ENCODE measurements around the gene HPS3.
"Not testable (repeated sequence)": the region's sequence is repeated elsewhere in the genome, so short reads cannot be mapped to it uniquely, and the experiment has no call there.

HPS3 gene

GRCh38 chr3:149196805-149197592, 67.6 kb downstream of the HPS3 start:
- DNase-seq, result not testable (repeated sequence)

GRCh38 chr3:149197669-149198068, 68.2 kb downstream of the HPS3 start:
- DNase-seq, result no peak

GRCh38 chr3:149198611-149199010, 69.2 kb downstream of the HPS3 start:
- no peak for DNase-seq

DNA sequence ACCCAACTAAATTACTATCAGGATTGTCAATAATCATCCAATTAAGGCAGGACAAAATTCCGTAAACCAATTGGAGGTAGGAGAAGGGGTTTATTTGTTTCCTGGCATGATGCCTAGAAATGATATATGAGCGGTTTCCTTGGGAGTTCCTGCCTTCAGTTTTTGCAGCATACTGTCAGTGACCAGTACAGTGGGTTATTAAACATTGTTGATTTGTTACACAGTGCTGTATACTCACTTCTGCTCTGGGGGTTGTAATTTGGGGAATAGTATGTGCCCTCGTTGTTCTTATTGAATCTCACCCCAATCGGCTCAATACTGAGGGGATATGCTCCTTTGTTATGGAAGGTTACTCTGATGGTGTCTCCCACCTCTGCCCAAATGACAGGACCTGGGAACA, 70.0 kb downstream of the HPS3 start:
- DNase-seq, result no peak

- DNase-seq, result no peak
Observed at GRCh38 chr3:149203758-149204157, 74.3 kb downstream of the HPS3 start.

DNA sequence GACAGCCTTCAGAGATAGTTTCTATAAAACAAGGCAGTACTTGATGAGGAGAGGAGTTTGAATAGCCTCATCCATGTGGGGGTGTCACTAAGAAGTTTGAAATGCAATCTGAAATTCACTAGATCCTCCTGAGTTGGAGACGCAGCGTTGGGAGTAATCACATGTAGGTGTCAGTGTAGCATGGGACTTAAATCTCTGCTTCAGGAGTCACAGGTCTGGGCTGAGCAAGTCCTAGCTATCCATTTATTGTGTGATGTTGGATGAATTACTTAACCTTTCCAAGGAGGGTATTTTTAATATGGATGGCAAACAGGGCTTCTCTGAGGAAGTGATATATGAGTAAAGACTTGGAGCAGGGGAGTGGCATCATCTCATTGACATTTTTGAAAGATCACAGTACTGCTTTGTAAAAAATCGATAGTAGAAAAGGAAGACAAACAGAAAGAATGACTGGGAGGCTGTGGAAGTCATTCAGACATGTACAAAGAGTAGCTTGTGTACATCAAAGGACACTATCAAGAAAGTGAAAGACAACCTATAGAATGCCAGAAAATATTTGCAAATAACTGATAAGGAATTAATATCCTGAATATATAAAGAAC, 75.1 kb downstream of the HPS3 start:
- DNase-seq, result no peak

DNA sequence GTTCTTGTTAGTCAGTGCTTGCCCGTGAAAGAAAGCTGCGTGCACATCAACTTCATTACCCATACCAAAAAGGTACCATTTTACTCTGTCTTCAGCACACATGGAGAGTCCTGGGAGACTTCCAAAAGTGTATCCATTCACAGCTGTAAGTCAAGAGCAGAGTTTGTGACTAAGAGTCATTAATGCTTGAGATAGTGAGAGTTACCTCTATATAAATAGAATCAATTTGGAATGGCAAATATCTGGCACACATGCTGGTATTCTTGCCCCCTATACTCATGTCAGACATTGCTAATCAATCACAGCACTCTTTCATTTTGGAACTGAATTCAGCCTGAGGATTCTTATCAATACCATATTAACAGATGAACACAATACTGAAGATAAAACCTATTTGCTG, 78.0 kb downstream of the HPS3 start:
- no peak for DNase-seq

DNA sequence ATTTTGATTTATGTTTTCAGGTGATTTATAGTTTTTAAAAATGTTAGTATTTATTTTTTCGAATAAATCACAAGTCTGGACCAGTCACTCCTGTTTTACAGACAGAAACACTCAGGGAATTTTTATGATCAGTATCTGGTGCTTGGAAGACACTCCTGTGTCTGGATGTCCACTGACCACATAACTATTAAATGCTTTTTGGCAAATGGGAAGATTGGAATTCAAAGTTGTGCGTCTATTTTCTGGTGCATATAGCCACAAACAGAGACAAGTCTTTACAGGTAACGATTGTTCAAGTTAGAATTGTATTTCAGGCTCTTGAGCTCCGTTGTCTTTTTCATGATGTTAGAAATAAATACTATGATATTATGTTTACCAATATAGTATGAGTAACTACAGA, 80.0 kb downstream of the HPS3 start:
- DNase-seq, result no peak

GRCh38 chr3:149212386-149212785, 82.9 kb downstream of the HPS3 start:
- no peak for DNase-seq

DNA sequence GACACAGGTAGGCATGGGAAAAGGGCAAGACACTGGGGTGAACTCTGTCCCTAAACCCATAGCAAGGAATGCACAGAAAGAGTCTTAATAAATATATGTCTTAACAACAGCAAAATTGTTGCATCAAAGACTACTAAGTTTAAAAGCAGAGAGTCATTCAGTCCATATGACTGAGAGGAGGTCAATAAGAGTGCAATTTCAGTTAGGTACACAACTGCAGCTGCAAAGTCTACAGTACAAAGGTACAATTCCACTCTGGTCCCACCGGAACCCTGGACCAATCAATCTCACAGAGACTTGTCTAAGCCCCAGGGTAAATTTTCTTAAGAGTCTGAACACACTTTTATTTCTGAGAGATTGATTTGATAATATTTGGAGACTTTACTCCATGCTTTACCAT, 85.3 kb downstream of the HPS3 start:
- no peak for DNase-seq

DNA sequence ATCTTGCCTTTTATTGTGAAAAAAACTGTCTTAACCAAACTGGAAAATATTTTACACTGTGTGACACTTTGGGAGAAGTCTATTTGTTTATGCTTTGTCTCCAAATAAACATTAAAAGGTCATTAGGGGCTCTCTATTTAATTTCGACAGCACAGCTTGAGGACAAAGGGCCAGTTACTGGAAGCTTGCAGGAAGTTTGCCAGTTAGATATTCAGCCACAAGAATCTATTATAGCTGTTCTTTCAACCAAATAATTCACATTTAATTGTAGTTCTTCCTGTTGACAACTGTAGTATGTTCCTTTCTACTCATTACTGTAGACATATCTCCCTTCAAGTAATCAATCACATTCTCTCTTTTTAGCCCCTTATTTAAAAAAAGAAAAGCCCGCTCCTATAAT, 86.1 kb downstream of the HPS3 start:
- DNase-seq, result no peak

GRCh38 chr3:149216193-149216869, 86.9 kb downstream of the HPS3 start:
- no peak for DNase-seq

DNA sequence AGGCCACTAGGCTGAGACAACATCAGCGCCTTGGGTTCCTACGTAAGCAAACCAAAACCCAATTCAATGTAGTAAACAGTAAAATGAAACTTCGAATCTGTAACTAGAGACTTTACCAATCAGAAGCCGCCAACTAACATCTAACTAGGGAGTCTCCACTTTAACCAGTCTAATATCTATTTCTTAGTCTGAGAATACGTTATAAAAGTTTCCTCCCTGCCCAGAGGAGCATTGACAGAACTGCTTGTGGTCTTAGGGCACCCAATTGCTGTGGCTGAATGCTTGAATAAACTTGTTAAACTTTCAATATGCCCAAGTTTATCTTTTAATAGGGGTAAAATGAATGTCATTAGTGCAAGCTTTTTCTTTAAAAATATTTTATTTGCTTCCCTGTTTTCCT, 87.9 kb downstream of the HPS3 start:
- no peak for DNase-seq

DNA sequence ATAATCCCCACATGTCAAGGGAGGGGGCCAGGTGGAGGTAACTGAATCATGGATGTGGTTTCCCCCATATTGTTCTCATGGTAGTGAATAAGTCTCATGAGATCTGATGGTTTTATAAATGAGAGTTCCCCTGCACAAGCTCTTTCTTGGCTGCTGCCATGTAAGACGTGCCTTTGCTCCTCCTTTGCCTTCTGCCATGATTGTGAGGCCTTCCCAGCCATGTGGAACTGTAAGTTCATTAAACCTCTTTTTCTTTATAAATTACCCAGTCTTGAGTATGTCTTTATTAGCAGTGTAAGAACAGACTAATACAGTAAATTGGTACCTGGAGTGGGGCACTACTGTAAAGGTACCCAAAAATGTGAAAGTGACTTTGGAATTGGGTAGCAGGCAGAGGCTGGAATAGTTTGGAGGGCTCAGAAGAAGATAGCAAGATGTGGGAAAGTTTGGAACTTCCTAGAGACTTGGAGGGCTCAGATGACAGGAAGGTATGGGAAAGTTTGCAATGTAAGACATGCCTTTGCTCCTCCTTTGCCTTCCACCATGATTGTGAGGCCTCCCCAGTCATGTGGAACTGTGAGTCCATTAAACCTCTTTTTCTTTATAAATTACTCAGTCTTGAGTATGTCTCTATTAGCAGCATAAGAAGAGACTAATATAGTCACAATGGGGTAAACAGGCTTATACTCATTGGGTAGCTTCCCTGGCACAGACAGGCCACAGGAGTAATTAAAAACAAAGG, 90.1 kb downstream of the HPS3 start:
- DNase-seq, result not testable (repeated sequence)

DNA sequence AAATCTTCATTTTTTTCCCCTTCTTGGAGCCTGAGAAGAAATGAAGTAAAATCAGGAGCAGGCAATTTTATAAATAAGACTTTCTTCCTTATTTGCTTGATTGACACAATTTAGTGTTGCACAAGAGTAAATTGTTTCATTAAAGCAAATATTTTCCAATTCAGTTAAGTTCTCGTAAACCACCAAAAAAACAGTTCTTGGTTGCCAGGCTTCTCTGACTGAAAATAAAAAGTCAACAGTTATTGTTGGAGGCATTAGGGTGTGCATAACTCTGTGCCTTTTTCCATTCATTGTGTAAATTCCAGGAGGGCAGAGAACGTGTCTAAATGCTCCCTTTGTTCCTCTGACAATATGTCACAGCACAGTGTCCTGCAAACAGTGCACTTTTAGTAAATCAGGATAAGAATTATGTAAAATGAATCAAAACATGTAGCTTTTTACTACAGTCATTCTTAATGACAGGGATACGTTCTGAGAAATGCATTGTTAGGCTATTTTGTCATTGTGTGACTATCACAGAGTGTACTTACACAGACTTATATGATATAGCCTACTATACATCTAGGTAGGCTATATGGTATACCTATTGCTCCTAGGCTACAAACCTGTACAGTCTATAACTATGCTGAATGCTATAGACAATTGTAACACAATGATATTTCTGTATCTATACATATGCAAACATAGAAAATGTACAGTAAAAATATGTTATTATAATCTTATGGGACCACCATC, 92.5 kb downstream of the HPS3 start, which contains the start of gene CP:
CP (minus strand) TSS at position 47 of the 735 bp plus-strand sequence; CDS start at position 10, 37 bp downstream.
- DNase-seq, result no peak

All from activated CD4-positive, alpha-beta T cell treated with anti-CD3 and anti-CD28 coated beads, Interleukin-2, amount 50 U/mL, for 48 hours (primary cell).